Activated naive CD4-positive, alpha-beta T cell treated with anti-CD3 and anti-CD28 coated beads, Interleukin-2, amount 10 ng/mL, durations not matched to agents 7 days and 5 days (primary cell): ENCODE data around the gene ALKBH8.
"Not testable (repeated sequence)": the region's sequence is repeated elsewhere in the genome, so short reads cannot be mapped to it uniquely, and the experiment has no call there.

Source experiments
- CTCF ChIA-PET: fragments of 350-600 bp; sonication (Branson Sonifier 250); formaldehyde crosslinking; loops from one replicate; lab custom pipeline; 2021; ENCODE audit warnings: antibody characterized with exemption; lab: Charles Lee
- DNase-seq: peaks from one replicate; pipeline ENCODE4 v3.0.0-alpha.2; 2020
- H3K27ac Mint-ChIP-seq: one replicate; pipeline ENCODE4 v1.8.0; 2021; ENCODE audit warnings: mild to moderate bottlenecking, moderate library complexity, mixed read lengths
- H3K27me3 Mint-ChIP-seq: one replicate; pipeline ENCODE4 v1.8.0; 2021; ENCODE audit warnings: mild to moderate bottlenecking, mixed read lengths
- H3K36me3 Mint-ChIP-seq: one replicate; pipeline ENCODE4 v1.8.0; 2021; ENCODE audit warnings: mixed read lengths
- H3K4me1 Mint-ChIP-seq: one replicate; pipeline ENCODE4 v1.8.0; 2021; ENCODE audit warnings: mixed read lengths
- H3K4me3 Mint-ChIP-seq: one replicate; pipeline ENCODE4 v1.8.0; 2021; ENCODE audit warnings: mild to moderate bottlenecking, moderate library complexity, mixed read lengths
- H3K9me3 Mint-ChIP-seq: one replicate; pipeline ENCODE4 v1.8.0; 2021; ENCODE audit warnings: mixed read lengths

The ALKBH8 gene

DNA sequence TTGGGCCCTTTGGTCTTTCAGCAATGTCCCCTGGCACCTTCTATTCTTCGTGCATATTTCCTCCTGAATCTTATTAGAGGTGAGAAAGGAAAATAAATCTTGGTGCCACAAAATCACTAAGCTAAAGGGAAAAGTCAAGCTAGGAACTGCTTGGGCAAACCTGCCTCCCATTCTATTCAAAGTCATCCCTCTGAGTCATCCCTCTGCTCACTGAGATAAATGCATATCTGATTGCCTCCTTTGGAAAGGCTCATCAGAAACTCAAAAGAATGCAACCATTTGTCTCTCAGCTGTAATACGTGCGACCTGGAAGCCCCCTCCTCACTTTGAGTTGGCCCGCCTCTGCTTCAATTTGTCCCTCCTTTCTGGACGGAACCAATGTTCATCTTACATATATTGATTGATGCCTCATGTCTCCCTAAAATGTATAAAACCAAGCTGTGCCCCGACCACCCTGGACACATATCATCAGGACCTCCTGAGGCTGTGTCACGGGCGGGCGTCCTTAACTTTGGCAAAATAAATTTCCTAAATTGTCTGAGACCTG is 493 bp upstream of the ALKBH8 start:
- H3K36me3 Mint-ChIP-seq, H3K9me3 Mint-ChIP-seq, DNase-seq, H3K27me3 Mint-ChIP-seq: not testable (repeated sequence)
- H3K27ac Mint-ChIP-seq: peak overlapping the region; percentile 92
- CTCF ChIA-PET: interaction anchor here (1.4 to 7.1 kb wide), 3 partner anchors 17 to 123 kb away, joined by 3 to 49 read pairs (median 3); no protein-coding TSS in a partner anchor
- H3K4me1 Mint-ChIP-seq: peaks cover 44% of the 10 kb centered on the region
- peak overlapping the region; percentile 93 for H3K4me3 Mint-ChIP-seq

DNA sequence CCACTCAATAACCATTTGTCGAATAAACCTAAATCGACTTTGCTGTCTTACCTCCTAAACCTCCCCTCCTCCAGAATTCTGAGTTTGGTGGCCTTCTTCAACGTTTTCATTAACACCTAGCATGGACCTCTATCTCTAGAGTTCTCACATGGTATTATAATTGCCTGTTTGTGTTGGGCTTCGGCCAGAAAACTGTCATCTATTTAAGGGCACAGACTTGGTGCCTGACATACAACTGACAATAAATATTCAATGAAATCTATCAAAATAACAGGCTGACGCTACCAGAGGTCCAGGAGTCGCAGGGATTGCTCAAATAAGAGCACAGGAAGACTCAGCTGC is 687 bp downstream of the ALKBH8 start:
- Mint-ChIP-seq H3K4me3 (peak overlapping the region; percentile 93), H3K36me3 (peaks cover 5% of the 10 kb centered on the region), H3K9me3 (no peaks in the 10 kb centered on the region), H3K27ac (peak overlapping the region; percentile 92), H3K27me3 (no peaks in the 10 kb centered on the region), H3K4me1 (peaks cover 44% of the 10 kb centered on the region)
- DNase-seq: no peak
- CTCF ChIA-PET: interaction anchor here (1.1 to 7.1 kb wide), 7 partner anchors 10 to 206 kb away, joined by 3 to 55 read pairs (median 3); partner anchors contain the start of gene ELMOD1

DNA sequence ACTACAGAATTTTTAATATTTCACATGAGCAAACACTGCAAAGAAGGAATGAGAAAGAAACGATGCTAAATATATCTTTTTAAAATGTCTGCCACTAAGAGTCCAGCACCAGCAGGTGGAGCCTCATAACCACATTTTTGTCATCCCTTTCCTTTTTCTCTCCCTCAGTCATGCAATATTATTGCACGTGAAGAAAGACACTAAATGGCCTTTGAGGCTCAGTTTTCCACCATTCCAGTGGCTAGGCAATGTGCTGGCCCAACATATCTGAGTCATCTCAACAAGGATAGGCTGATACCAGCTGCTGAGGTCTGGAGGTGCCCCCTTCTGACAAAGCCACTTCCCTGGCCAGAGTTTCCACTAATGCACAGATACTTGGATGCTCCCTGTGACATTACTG is 1.8 kb downstream of the ALKBH8 start:
- CTCF ChIA-PET: interaction anchor here (0.7 to 7.1 kb wide), 13 partner anchors 8 to 208 kb away, joined by 3 to 55 read pairs (median 4); partner anchors contain the start of gene ELMOD1
- Mint-ChIP-seq H3K36me3 (peaks cover 11% of the 10 kb centered on the region), H3K27me3 (no peaks in the 10 kb centered on the region), H3K4me1 (peaks cover 44% of the 10 kb centered on the region), H3K4me3 (no peak overlapping the region), H3K9me3 (no peaks in the 10 kb centered on the region), H3K27ac (peak overlapping the region; percentile 42)
- DNase-seq: peak; percentile 63

DNA sequence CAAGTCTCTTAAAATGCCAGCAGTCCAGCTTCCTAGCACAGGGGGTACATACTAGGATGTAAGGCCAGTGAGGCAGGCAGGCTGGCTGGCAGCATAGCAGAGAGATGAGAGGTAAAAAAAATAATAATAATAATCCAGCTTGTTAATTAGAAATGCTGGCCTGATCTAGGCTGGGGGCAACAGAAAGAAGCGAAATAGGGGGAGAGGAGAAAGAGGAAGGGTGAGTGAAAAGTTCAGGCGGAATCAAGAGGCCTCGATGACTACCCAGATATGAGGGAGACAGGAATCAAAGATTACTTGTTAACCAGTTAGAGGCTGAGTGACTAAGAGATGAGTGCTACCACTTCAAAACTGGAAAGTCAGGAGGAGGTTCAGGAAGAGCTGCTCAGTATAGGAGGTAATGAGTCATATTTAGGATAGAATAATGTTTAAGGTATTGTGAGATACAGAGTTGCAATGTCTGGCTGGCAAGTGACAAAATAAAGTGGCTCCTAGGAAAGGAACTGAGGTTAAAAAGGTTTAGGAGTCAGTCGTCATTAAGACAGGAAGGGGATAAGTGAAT is 2.8 kb downstream of the ALKBH8 start:
- Mint-ChIP-seq H3K4me1 (peaks cover 43% of the 10 kb centered on the region), H3K4me3 (no peak overlapping the region)

DNA sequence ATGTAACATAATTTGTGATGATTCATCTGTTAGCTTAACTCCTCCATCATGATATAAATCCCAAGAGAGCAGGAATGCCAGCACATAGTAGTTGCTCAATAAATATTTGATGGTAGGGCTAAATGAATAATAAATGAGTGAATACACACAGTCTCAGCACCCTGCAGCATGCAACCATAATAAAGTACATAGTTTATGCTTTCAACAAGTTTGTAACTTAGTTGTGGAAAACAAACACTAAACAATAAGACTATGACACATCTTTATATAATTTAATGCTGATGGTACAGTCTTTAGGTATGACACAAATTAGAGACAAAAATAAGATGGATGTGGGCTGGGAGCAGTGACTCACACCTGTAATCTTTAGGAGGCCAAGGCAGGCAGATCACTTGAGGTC is 3.8 kb downstream of the ALKBH8 start:
- DNase-seq: no peak
- Mint-ChIP-seq H3K36me3 (peaks cover 11% of the 10 kb centered on the region), H3K9me3 (no peaks in the 10 kb centered on the region), H3K4me1 (peaks cover 37% of the 10 kb centered on the region), H3K27ac (no peak overlapping the region), H3K27me3 (no peaks in the 10 kb centered on the region), H3K4me3 (no peak overlapping the region)
- CTCF ChIA-PET: interaction anchor here (3.2 kb wide), 1 partner anchor 129 kb away, joined by 55 read pairs; no protein-coding TSS in a partner anchor

More for the DNA sequence above, 2.8 kb downstream of the ALKBH8 start:
- Mint-ChIP-seq H3K9me3 (no peaks in the 10 kb centered on the region), H3K36me3 (peaks cover 11% of the 10 kb centered on the region), H3K27ac (no peak overlapping the region), H3K27me3 (no peaks in the 10 kb centered on the region)
- CTCF ChIA-PET: interaction anchor here (0.6 to 7.1 kb wide), 12 partner anchors 9 to 208 kb away, joined by 3 to 55 read pairs (median 4); no protein-coding TSS in a partner anchor
- no peak for DNase-seq

DNA sequence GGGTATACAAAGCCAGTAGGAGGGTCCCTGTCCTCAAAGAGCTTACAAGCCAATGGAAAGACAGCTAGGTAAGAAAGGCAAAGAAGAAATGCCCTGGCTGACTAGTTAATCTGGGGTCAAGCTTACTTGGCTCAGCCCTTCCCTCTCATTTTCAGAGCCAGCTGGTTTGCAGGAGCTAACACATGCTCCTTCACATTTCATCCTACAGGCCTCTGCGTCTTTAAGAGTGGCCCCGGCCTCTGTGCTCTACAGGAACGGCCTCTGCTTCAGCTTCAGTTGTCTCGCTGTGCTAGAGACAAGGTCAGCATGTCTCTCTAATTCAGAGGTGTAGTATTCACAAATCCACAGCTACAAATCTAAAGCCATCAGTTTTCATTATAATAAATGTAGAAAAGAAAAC is 15.2 kb downstream of the ALKBH8 start:
- Mint-ChIP-seq H3K4me3 (no peak overlapping the region), H3K27ac (no peak overlapping the region), H3K36me3 (peaks cover 16% of the 10 kb centered on the region), H3K9me3 (no peaks in the 10 kb centered on the region), H3K4me1 (no peaks in the 10 kb centered on the region), H3K27me3 (no peaks in the 10 kb centered on the region)
- CTCF ChIA-PET: interaction anchor here (1.5 to 8.8 kb wide), 5 partner anchors 9 to 139 kb away, joined by 3 to 51 read pairs (median 8); partner anchors contain the start of gene ALKBH8
- DNase-seq: no peak

DNA sequence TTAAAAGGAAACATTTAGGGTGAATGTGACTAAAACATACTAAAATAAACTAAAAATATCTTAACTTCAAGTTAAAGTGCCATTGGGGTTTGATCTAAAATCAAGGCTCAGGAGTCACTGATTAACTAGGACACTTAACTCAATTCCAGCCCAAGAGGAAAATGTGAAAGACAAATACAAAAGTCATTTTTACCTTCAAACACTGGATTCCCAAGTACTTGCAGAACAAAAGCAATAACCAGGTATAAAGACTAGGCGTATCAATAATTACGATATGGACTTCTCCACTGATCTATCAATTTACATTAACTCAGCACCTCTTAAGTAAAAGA is 15.6 kb downstream of the ALKBH8 start:
- H3K4me3 Mint-ChIP-seq: no peak overlapping the region
- H3K9me3 Mint-ChIP-seq: no peaks in the 10 kb centered on the region
- no peak for DNase-seq
- peaks cover 16% of the 10 kb centered on the region for H3K36me3 Mint-ChIP-seq
- no peaks in the 10 kb centered on the region for H3K4me1 Mint-ChIP-seq
- CTCF ChIA-PET: interaction anchor here (1.5 to 8.8 kb wide), 5 partner anchors 9 to 139 kb away, joined by 3 to 51 read pairs (median 8); partner anchors contain the start of gene ALKBH8
- no peaks in the 10 kb centered on the region for H3K27me3 Mint-ChIP-seq
- H3K27ac Mint-ChIP-seq: no peak overlapping the region

DNA sequence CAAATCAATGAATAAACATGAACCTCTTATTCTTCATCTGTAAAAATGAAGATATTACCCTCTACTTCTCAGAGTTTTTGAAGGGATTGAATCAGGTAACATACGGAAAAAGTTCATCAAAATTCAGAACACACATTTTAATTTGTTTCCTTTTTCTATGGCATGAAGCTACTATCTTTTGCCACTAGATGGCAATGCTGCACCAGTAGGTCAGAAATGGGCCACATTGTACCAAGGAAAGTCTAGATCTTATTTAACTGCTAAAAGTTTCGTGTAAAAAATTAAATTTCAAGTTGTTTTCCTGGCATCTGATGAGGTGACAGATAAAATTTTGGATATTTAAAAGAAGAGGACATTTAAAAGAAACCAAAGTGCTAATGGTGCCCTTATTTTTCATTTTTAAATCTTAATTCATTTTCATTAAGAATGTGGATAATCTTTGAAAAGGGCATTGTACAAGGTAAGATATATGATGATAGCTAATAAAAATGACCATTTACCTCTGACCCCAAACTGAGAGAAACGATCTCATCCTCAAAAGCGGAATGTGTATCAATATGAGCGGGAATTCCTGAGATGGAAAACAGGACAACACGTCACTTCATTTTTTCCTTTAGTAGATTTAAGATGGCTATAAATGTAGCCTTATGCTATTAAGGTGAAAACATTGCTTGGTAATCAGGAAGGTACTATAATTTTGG is 16.1 kb downstream of the ALKBH8 start:
- Mint-ChIP-seq H3K9me3 (no peaks in the 10 kb centered on the region), H3K36me3 (peaks cover 16% of the 10 kb centered on the region), H3K27me3 (no peaks in the 10 kb centered on the region), H3K4me1 (no peaks in the 10 kb centered on the region), H3K4me3 (no peak overlapping the region), H3K27ac (no peak overlapping the region)
- CTCF ChIA-PET: interaction anchor here (0.6 to 8.8 kb wide), 7 partner anchors 9 to 211 kb away, joined by 3 to 51 read pairs (median 4); partner anchors contain the start of gene ALKBH8
- peak; percentile 40 for DNase-seq

DNA sequence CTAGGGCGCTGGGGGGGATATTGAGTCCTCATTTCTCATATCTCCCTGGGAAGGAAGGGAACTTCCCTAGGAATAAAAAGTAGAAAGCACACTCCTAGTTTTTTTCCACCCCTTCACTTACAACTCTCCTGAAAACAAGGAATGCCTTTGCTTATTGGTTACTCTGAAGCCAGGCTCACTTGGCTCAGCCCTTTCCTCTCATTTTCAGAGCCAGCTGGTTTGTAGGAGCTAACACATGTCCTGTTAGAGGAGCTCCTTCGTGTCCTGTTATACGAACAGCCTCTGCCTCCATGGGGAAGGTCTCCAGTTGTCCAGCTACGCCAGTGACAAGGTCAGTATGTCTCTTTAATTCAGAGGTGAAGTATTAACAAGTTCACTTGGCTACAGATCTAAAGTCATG is 17.6 kb downstream of the ALKBH8 start:
- H3K27ac Mint-ChIP-seq: no peak overlapping the region
- no peaks in the 10 kb centered on the region for H3K9me3 Mint-ChIP-seq
- no peak for DNase-seq
- no peaks in the 10 kb centered on the region for H3K27me3 Mint-ChIP-seq
- H3K36me3 Mint-ChIP-seq: peaks cover 7% of the 10 kb centered on the region
- no peak overlapping the region for H3K4me3 Mint-ChIP-seq
- CTCF ChIA-PET: interaction anchor here (0.9 to 8.8 kb wide), 4 partner anchors 12 to 213 kb away, joined by 3 to 51 read pairs (median 26); partner anchors contain the start of gene ALKBH8
- no peaks in the 10 kb centered on the region for H3K4me1 Mint-ChIP-seq

DNA sequence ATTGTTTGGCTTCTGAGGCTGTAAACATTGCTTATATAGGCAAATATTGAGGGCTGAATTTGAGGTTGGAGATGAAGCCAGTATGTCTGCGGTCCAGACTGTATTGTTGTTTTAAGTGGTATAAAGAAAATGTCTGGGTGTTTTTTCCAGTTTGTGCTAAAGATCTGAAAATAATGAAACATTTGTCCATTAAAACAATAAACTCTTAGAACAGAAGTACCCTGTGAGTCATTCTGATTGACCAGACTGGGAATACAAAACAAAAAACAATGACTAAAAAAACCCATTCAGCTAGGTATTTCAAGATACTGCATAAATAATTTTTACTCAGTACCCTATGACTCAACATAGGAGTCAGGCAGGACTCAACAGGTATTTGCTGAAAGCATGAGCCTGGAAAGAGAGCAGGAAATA is 20.4 kb downstream of the ALKBH8 start:
- no peaks in the 10 kb centered on the region for H3K27me3 Mint-ChIP-seq
- H3K27ac Mint-ChIP-seq: no peak overlapping the region
- DNase-seq: no peak
- CTCF ChIA-PET: interaction anchor here (8.8 kb wide), 1 partner anchor 21 kb away, joined by 49 read pairs; the partner anchor contains the start of gene ALKBH8
- H3K4me3 Mint-ChIP-seq: no peak overlapping the region
- H3K9me3 Mint-ChIP-seq: no peaks in the 10 kb centered on the region
- no peaks in the 10 kb centered on the region for H3K4me1 Mint-ChIP-seq
- peaks cover 4% of the 10 kb centered on the region for H3K36me3 Mint-ChIP-seq

DNA sequence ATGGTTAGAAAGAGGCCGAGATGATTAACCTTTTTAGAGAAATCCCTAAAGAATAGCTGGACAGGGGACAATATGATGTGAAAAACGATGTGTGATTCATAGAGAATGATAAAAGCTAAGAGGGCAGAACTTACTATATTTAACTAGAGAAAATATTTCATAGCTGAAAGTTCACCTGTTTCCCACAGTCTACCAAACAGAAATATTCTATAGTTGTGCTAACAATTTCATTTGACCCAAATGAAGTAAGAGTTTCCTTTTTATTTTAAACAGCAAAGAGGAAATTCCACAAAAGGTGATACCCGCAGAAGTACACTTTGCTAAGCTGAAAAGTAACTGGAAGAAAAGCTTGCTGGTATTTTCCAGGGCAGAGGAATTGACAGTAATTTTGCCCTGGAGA is 26.7 kb downstream of the ALKBH8 start:
- H3K27ac Mint-ChIP-seq: no peak overlapping the region
- DNase-seq: no peak
- H3K4me3 Mint-ChIP-seq: no peak overlapping the region
- no peaks in the 10 kb centered on the region for H3K4me1 Mint-ChIP-seq
- peaks cover 14% of the 10 kb centered on the region for H3K36me3 Mint-ChIP-seq
- CTCF ChIA-PET: no interaction called here
- no peaks in the 10 kb centered on the region for H3K27me3 Mint-ChIP-seq
- peaks cover 2% of the 10 kb centered on the region for H3K9me3 Mint-ChIP-seq

DNA sequence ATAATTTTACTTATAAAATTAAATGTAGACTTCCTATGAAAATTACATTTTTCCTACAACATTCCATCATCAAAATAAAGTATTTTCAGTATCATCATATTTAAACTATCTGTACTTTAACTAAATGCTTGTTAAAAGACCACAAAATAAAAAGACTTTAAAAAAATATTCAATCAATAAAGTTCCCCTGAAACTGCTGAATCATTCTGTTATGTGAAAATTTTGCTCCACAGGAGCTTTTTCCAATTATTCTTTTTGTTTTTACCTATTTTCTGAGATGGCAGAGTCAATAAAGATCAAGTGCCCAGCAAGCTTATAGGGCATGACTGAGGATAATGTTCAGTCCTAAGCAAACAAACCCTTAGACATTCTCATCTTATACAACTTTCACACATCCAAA is 27.3 kb downstream of the ALKBH8 start:
- no peak for DNase-seq
- CTCF ChIA-PET: no interaction called here
- Mint-ChIP-seq H3K36me3 (peaks cover 14% of the 10 kb centered on the region), H3K27me3 (no peaks in the 10 kb centered on the region), H3K27ac (no peak overlapping the region), H3K4me1 (no peaks in the 10 kb centered on the region), H3K9me3 (peaks cover 2% of the 10 kb centered on the region), H3K4me3 (no peak overlapping the region)

DNA sequence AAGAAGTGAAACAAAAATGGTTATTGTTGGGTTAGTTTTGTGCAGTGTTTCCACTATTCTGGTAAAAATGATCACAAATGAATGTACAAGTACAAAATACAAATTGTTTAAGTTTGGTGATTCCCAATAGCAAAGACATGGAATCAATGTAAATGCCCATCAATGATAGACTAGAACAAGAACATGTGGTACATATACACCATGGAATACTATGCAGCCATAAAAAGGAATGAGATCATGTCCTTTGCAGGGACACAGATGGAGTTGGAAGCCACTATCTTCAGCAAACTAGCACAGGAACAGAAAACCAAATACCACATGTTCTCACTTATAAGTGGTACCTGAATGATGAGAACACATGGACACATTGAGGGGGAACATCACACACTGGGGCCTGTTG is 28.4 kb downstream of the ALKBH8 start:
- CTCF ChIA-PET, H3K27me3 Mint-ChIP-seq: not testable (repeated sequence)

DNA sequence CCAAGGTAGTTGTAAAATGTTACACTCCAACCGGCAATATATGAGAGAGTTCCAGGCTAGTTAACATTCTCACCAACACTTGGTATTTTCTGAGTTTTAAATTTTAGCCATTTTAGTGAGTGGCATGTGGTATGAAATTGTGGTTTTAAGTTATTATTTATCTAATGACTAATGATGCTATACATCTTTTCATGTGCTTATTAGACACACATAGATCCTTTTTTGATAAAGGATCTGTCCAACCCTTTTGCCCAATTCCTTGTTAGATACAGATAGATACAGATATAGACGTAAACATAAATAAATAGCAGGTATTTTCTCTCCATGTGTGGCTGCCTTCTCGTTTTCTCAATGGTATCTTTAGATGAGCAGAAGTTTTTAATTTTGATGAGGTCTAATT is 39.3 kb downstream of the ALKBH8 start:
- H3K4me1 Mint-ChIP-seq: no peaks in the 10 kb centered on the region
- no peaks in the 10 kb centered on the region for H3K27me3 Mint-ChIP-seq
- peaks cover 6% of the 10 kb centered on the region for H3K36me3 Mint-ChIP-seq
- no peak overlapping the region for H3K4me3 Mint-ChIP-seq
- no peaks in the 10 kb centered on the region for H3K9me3 Mint-ChIP-seq
- CTCF ChIA-PET: no interaction called here
- H3K27ac Mint-ChIP-seq: no peak overlapping the region
- no peak for DNase-seq

More for the DNA sequence above, 28.4 kb downstream of the ALKBH8 start:
- not testable (repeated sequence) for H3K4me1 Mint-ChIP-seq, H3K4me3 Mint-ChIP-seq, H3K27ac Mint-ChIP-seq, DNase-seq, H3K9me3 Mint-ChIP-seq
- H3K36me3 Mint-ChIP-seq: peaks cover 14% of the 10 kb centered on the region
